ENCODE data around the gene PAQR9. TPM values are rescaled to one million over a fixed set of nuclear protein-coding genes. Genes with fewer than 3 reads are reported as not detected.

The PAQR9 gene, protein sequence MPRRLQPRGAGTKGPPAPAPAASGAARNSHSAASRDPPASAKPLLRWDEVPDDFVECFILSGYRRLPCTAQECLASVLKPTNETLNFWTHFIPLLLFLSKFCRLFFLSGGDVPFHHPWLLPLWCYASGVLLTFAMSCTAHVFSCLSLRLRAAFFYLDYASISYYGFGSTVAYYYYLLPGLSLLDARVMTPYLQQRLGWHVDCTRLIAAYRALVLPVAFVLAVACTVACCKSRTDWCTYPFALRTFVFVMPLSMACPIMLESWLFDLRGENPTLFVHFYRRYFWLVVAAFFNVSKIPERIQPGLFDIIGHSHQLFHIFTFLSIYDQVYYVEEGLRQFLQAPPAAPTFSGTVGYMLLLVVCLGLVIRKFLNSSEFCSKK
- total RNA-seq, result under 1 TPM in 1 of 4 donors, not detected in 3; 0.14 TPM

DNA sequence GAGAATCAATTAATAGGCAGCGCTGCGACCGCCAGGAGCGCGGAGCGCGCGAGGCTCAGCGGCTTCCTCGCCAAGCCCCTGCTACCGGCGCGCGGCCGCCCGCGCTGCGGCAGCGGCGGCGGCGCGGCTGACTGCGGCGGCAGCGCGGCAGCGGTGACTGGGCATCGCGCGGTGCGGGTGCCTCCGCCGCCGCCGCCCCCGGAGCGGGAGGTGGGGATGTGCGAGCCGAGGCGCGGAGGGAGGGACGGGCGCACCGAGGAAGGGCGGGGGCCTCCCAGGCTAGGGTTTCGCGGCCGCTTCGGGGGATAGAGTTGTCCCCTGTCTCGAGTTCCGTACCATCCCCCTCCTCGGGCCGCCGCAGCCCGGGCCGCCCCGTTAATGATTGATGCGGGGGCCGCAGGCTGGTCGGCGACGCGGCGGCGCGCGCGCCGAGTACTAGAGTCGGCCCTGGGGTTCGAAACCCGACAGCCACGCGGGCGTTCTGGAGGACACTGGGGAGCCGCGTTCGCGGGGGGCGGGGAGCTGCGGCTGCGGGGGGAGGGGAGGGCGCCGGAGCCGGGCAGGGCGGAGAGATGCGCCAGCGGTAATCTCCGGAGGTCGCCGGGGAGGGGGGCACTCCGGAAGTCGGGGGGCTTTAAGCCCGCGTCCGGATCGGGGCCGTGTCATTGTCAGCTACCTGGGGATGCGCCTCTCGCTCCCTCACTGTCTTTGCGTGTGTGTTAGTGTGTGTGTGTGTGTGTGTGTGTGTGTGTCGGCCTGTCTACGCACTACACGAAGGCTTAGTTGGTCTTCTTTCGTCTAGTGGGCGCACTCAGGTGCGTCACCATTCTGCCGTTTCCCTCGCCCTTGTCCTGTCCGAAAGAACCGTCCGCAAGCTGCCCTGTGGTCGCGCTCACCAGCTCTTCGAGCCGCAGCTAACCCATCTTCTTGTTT lies at the start of gene PAQR9:
TSS of gene PAQR9 (minus strand) at position 159 of the 933 bp plus-strand sequence. CDS start 338 bp downstream, outside the sequence.
- no peaks in the 10 kb centered on the region for H3K36me3 ChIP-seq
- H3K27ac ChIP-seq, result no peak within 1 kb of the TSS
- no peaks in the 10 kb centered on the region for H3K27me3 ChIP-seq
- intact Hi-C loops (cut with DNase I; ENCODE audit: low total_unique reads), result no loop called here
- DNase-seq, result no peak
- peaks cover 0 to 7% of the 10 kb centered on the region in 2 donors for H3K4me1 ChIP-seq
- no peak for TF ChIP-seq POLR2A (IDR thresholded peaks at IDR 0.05)
- TF ChIP-seq, protein P1, sequence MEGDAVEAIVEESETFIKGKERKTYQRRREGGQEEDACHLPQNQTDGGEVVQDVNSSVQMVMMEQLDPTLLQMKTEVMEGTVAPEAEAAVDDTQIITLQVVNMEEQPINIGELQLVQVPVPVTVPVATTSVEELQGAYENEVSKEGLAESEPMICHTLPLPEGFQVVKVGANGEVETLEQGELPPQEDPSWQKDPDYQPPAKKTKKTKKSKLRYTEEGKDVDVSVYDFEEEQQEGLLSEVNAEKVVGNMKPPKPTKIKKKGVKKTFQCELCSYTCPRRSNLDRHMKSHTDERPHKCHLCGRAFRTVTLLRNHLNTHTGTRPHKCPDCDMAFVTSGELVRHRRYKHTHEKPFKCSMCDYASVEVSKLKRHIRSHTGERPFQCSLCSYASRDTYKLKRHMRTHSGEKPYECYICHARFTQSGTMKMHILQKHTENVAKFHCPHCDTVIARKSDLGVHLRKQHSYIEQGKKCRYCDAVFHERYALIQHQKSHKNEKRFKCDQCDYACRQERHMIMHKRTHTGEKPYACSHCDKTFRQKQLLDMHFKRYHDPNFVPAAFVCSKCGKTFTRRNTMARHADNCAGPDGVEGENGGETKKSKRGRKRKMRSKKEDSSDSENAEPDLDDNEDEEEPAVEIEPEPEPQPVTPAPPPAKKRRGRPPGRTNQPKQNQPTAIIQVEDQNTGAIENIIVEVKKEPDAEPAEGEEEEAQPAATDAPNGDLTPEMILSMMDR (IDR thresholded peaks at IDR 0.05), result no peak
- peak within 1 kb of the TSS; percentile 7 to 38 for H3K4me3 ChIP-seq
- no peaks in the 10 kb centered on the region for H3K9me3 ChIP-seq

DNA sequence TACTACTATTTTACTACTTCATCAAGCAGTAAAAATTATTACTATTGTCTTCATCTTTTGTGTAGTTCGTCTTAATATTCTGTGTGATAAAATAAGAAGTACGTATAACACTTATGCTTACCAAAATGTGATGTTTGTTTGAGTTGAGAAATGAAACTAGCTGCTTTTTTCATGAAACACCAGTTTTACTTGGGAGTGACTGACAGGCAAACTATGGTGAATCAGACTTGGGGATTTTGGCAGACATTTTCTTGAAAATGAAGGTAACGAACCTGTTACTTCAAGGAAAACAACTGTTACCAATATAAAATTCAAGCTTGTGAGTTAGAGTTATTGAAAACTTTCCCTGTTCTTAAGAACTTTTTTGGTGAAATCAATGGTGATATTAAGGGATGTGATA lies 48.2 kb upstream of the PAQR9 start:
- Histone ChIP-seq H3K4me1 (no peaks in the 10 kb centered on the region), H3K4me3 (no peak overlapping the region), H3K36me3 (no peaks in the 10 kb centered on the region), H3K27ac (no peak overlapping the region), H3K9me3 (no peaks in the 10 kb centered on the region), H3K27me3 (no peaks in the 10 kb centered on the region)
- no peak for DNase-seq
- TF ChIP-seq, protein P1 (IDR thresholded peaks at IDR 0.05), result no peak
- TF ChIP-seq POLR2A (IDR thresholded peaks at IDR 0.05), result no peak
- intact Hi-C loops (cut with DNase I; ENCODE audit: low total_unique reads), result no loop called here

DNA sequence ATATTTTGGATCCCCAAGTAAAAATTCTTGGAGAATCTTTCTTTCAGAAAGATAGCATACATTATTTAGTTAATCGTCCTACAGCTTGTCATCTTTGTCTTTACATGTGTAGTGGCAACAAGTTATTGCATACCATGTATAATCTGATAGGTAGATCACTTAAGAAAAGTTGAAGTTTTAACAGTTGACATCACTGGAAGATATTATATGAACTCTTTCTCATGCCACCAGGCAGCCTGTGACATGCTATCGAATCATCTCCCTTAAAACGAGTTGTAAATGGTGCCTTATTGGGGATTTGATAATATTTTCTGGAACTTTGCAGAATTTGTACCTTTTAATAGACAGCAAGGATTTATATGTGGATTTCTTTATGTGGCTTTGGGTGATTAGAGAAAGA lies 46.5 kb upstream of the PAQR9 start:
- TF ChIP-seq, protein P1 (IDR thresholded peaks at IDR 0.05), result no peak
- no peak for TF ChIP-seq POLR2A (IDR thresholded peaks at IDR 0.05)
- H3K4me3 ChIP-seq, result no peak overlapping the region
- no peaks in the 10 kb centered on the region for H3K36me3 ChIP-seq
- no peaks in the 10 kb centered on the region for H3K9me3 ChIP-seq
- no peak for DNase-seq
- H3K4me1 ChIP-seq, result no peaks in the 10 kb centered on the region
- no peak overlapping the region for H3K27ac ChIP-seq
- intact Hi-C loops (cut with DNase I; ENCODE audit: low total_unique reads), result no loop called here
- H3K27me3 ChIP-seq, result no peaks in the 10 kb centered on the region

DNA sequence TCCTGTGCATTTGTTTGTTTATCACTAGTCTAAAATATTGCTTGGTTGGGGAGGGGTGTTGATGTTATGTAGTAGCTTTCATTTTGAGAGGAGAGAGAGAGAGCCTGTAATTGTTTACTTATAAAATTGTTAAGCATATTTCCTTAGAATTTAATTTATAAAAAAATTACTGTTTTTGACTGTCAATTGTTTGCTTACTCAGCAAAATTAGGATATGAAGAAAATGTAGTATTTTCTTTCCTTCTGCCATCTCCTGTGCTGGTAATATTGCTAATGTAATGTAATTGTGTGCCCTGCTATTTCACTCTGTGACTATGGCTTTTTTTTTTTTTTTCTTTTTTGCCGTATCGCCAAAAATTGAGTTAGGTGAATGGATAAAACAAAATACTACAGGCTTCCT lies 41.3 kb upstream of the PAQR9 start:
- Histone ChIP-seq H3K36me3 (no peaks in the 10 kb centered on the region), H3K9me3 (no peaks in the 10 kb centered on the region), H3K27ac (no peak overlapping the region), H3K4me1 (peaks cover 5 to 7% of the 10 kb centered on the region in 2 donors), H3K4me3 (no peak overlapping the region), H3K27me3 (no peaks in the 10 kb centered on the region)
- intact Hi-C loops (cut with DNase I; ENCODE audit: low total_unique reads), result no loop called here
- DNase-seq, result no peak
- TF ChIP-seq, protein P1 (IDR thresholded peaks at IDR 0.05), result no peak
- no peak for TF ChIP-seq POLR2A (IDR thresholded peaks at IDR 0.05)

All from uterus (tissue), 4 donors.